ENCODE data around the gene APLP1.
"Not testable (repeated sequence)": the region's sequence is repeated elsewhere in the genome, so short reads cannot be mapped to it uniquely, and the experiment has no call there.

Gene APLP1

GRCh38 chr19:35907377-35907745, 39.0 kb downstream of the APLP1 start:
- DNase-seq, result no peak

DNA sequence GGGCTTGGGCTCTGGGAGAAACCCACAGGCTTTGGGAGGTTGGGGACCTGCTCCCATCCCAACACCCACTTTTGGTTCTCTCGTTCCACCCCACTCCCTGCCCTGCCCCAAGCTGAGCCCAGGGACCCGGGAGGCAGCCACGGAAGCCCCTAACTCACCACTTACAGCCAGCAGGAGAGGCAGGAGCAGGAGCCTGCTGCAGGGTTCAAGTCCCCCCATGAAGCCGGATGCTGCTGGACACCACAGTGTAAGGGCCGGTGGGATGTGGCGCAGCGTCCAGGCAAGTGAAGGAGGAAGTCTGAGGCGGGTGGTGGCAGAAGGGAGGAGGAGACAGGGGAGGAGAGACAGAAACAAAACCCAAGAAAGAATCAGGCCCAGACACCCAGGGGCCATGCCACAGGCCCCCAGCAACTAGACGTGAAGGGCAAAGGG, 39.7 kb downstream of the APLP1 start, which contains the start of gene TYROBP:
TSS of gene TYROBP (minus strand) at position 286 of the 432 bp plus-strand sequence. CDS start at position 219, 67 bp downstream.
- peak; percentile 64 for DNase-seq

- DNase-seq, result peak; percentile 100
These were observed 40.8 kb downstream of the APLP1 start for GRCh38 chr19:35908973-35909683.

GRCh38 chr19:35909684-35910035, 41.3 kb downstream of the APLP1 start:
- DNase-seq, result no peak

DNA sequence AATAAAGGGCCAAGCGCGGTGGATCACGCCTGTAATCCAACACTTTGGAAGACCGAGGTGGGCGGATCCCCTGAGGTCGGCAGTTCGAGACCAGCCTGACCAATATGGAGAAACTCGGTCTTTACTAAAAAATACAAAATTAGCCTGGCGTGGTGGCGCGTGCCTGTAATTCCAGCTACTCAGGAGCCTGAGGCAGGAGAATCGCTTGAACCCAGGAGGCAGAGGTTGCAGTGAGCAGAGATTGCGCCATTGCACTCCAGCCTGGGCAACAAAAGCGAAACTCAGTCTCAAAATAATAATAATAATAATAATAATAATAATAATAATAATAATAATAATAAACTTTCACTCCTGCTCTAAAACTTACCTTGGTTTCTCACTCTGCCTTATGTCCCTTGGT, 42.0 kb downstream of the APLP1 start:
- not testable (repeated sequence) for DNase-seq

DNA sequence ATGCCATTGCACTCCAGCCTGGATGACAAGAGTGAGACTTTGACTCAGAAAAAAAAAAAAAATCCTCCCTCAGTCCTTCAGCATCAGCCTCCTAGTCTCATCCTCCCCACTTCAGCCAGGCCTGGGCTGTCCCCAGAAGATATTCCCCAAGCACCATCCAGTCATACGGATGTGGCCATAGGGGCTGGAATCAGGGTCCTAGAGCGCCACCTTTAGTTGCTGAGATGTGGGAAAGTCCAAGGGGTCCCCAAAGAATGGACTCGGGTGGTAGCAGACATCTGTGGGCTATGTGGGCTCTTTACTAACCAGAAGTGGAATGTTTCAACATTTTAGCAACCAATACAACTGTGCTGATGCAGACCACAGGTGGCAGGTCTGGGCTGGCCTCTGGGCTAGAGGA, 42.8 kb downstream of the APLP1 start:
- DNase-seq, result peak; percentile 32

GRCh38 chr19:35911790-35912189, 43.4 kb downstream of the APLP1 start:
- DNase-seq, result no peak

- peak; percentile 49 for DNase-seq
These were observed 45.2 kb downstream of the APLP1 start for GRCh38 chr19:35913589-35913988.

GRCh38 chr19:35915443-35915842, 47.1 kb downstream of the APLP1 start:
- peak; percentile 69 for DNase-seq

- no peak for DNase-seq
These were observed 50.9 kb downstream of the APLP1 start for GRCh38 chr19:35919306-35919705.

DNA sequence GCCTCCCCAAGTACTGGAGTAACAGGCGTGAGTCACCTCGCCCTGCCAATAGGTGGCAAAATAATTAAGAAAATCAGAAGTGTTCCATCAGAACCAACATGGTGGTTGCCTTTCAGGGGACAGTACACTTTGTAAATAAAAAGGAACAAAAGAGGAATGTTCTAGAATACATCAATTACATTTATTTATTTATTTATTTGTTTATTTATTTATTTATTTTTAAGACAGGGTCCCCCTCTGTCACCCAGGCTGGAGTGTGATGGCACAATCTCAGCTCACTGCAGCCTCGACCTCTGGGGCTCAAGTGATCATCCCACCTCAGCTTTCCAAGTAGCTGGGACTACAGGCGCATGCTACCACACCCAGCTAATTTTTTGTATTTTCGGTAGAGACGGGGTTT, 52.6 kb downstream of the APLP1 start:
- DNase-seq, result no peak

GRCh38 chr19:35925501-35925900, 57.1 kb downstream of the APLP1 start:
- no peak for DNase-seq

- no peak for DNase-seq
These were observed 60.1 kb downstream of the APLP1 start for GRCh38 chr19:35928507-35928906.
